GM13977 (cell line): Measurements from ENCODE around the gene RITA1.

Experiments
- DNase-seq: peaks from one replicate; pipeline ENCODE4 v3.0.0; 2012; ENCODE audit warnings: low spot score
- in situ Hi-C: fragments of 300-500 bp; cut with MboI; formaldehyde crosslinking; loops from one replicate; pipeline ENCODE4 v1.12.0; 2022; ENCODE audit warnings: low sequenced_read_pairs, low pct_unique_long_range_greater_than_20kb, mixed read lengths, inconsistent platforms; ENCODE audit not compliant: unreplicated experiment
- TF ChIP-seq, protein P1 (sequence below): IDR thresholded peaks from 2 replicates; pipeline ENCODE4 v1.5.1; 2012; ENCODE audit warnings: mild to moderate bottlenecking, control low read depth; ENCODE audit not compliant: insufficient read depth; ENCODE audit errors: extremely low read depth, missing control alignments

The RITA1 gene

GRCh38 chr12:113228394-113229028, 43.0 kb downstream of the RITA1 start:
- TF ChIP-seq, protein P1, sequence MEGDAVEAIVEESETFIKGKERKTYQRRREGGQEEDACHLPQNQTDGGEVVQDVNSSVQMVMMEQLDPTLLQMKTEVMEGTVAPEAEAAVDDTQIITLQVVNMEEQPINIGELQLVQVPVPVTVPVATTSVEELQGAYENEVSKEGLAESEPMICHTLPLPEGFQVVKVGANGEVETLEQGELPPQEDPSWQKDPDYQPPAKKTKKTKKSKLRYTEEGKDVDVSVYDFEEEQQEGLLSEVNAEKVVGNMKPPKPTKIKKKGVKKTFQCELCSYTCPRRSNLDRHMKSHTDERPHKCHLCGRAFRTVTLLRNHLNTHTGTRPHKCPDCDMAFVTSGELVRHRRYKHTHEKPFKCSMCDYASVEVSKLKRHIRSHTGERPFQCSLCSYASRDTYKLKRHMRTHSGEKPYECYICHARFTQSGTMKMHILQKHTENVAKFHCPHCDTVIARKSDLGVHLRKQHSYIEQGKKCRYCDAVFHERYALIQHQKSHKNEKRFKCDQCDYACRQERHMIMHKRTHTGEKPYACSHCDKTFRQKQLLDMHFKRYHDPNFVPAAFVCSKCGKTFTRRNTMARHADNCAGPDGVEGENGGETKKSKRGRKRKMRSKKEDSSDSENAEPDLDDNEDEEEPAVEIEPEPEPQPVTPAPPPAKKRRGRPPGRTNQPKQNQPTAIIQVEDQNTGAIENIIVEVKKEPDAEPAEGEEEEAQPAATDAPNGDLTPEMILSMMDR = no peak
- DNase-seq = no peak
- in situ Hi-C loops = no loop called here

GRCh38 chr12:113230315-113231234, 45.1 kb downstream of the RITA1 start:
- in situ Hi-C loops = no loop called here
- DNase-seq = no peak
- TF ChIP-seq, protein P1 = no peak

DNA sequence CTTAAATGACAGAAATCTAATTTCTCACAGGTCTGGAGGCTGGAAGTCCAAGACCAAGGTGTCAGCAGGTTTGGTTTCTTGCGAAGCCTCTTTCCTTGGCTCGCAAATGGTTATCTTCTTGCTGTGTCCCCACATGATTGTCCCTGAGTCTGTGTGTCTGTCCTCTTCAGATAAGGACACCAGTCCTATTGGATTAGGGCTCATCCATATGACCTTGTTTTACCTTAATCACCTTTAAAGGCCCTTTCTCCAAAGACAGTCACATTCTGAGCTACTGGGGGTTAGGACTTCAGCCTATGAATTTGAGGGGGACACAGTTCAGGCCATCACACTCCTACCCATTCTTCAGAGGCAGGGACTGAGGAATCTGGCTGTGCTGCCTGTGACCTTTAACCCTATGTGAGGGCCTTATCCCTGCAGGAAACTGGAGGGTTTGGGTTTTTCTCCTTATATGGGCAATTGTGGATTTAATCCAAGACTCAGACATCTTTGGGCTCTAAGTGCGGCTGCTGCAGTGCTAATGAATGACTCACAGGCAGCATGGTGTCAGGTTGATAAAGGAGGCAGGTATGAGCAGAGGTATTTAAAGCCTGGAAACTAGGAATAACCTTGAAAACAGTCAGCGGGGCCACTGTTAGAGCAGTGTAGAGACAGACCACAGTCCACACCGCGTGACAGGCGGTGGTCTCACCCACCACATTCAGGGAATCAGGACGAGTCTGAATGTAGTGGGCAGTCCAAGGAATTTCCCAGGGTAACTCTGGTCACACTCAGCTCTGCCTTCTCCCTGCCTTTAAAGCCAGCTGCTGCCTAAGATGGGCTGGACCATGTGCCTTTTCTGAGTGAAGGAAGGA, 45.9 kb downstream of the RITA1 start:
- in situ Hi-C loops = no loop called here
- TF ChIP-seq, protein P1 = no peak
- no peak for DNase-seq

GRCh38 chr12:113232089-113232839, 46.7 kb downstream of the RITA1 start:
- TF ChIP-seq, protein P1 = no peak
- DNase-seq = no peak
- in situ Hi-C loops = no loop called here

DNA sequence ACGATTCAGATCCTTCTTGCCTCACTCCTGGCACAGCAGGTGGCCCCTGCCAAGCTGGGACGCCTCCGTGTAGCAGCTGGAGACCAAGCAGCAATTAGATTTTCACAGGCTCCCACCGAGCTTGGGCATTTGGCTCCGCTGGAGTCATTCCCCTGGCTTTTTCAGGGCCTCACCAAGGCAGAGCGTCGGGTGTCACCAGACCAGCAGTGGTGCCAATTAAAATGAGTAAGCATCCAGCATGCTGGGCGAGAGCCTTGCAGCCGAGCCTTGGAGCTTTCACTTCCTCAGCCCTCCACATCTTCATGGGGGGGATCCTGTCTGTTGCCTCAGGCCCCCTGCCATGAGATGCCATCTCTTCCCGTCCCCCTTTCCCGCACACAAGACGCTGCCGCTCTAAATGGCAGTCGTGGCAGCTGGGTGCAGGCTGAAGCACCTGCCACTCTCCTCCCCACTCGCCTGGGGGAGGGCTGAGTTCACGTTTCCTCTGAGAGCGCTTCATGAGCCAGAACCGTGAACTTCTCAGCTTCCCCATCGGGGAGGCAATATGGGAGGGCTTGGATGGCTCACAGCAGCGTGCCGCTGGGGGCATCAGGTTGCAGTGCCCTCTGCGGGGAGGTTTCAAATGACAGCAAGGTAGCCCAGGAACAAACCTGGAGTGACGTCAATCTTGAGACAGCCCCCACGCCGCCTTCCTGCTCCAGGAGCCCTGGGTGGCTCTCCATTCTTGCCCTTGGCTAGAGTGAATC, 47.5 kb downstream of the RITA1 start:
- in situ Hi-C loops = no loop called here
- peak; percentile 60 for DNase-seq
- TF ChIP-seq, protein P1 = peak; percentile 31
